Lower lobe of right lung (tissue), 2 donors: ENCODE results near the gene NCOA6. TPM values are rescaled to one million over a fixed set of nuclear protein-coding genes. Genes with fewer than 3 reads are reported as not detected.
"Not testable (repeated sequence)": the region's sequence is repeated elsewhere in the genome, so short reads cannot be mapped to it uniquely, and the experiment has no call there.

ENCODE experiments used
- ATAC-seq, 2 donors: fragments of 200-7000 bp; cut with Tn5 transposase; one replicate each; pipeline ENCODE4 v1.9.1; 2020 to 2022; ENCODE audit warnings: mild to moderate bottlenecking in 2 of 2, moderate library complexity in 2 of 2
- DNase-seq: peaks from one replicate; pipeline ENCODE4 v3.0.0-alpha.2; 2020
- H3K27ac ChIP-seq: fragments of 200-600 bp; one replicate; pipeline ENCODE4 v1.8.0; 2022
- H3K27me3 ChIP-seq: fragments of 200-600 bp; one replicate; pipeline ENCODE4 v1.8.0; 2022; ENCODE audit warnings: low read depth
- H3K36me3 ChIP-seq: fragments of 200-600 bp; one replicate; pipeline ENCODE4 v1.8.0; 2022; ENCODE audit warnings: mild to moderate bottlenecking
- H3K4me1 ChIP-seq: fragments of 200-600 bp; one replicate; pipeline ENCODE4 v1.8.0; 2022
- H3K4me3 ChIP-seq: fragments of 200-600 bp; one replicate; pipeline ENCODE4 v1.8.0; 2022; ENCODE audit warnings: mild to moderate bottlenecking
- H3K9me3 ChIP-seq: fragments of 200-600 bp; one replicate; pipeline ENCODE4 v1.8.0; 2022
- intact Hi-C: fragments of 100-400 bp; cut with DNase I; formaldehyde crosslinking; loops from one replicate; pipeline ENCODE4 v1.11.0; 2022
- total RNA-seq: library from RNA; stranded (reverse); fragmentation: NEBNext Ultra II Directional; extraction: Animal tissue kit (Norgen Biotek cat#: 25700); gene quantifications from one replicate; pipeline ENCODE4 v1.2.1, GENCODE V29; 2021
- TF ChIP-seq, protein P1 (sequence below): fragments of 200-600 bp; IDR thresholded peaks from one replicate; pipeline ENCODE4 v1.8.0; 2022; ENCODE audit warnings: antibody characterized with exemption, mild to moderate bottlenecking
- donor health status: DM: no; HTN: yes; CAD: no; lungs with severe emphysema.

NCOA6 gene
- total RNA-seq, 1 donor from 2014 or later, result 27.1 TPM

DNA sequence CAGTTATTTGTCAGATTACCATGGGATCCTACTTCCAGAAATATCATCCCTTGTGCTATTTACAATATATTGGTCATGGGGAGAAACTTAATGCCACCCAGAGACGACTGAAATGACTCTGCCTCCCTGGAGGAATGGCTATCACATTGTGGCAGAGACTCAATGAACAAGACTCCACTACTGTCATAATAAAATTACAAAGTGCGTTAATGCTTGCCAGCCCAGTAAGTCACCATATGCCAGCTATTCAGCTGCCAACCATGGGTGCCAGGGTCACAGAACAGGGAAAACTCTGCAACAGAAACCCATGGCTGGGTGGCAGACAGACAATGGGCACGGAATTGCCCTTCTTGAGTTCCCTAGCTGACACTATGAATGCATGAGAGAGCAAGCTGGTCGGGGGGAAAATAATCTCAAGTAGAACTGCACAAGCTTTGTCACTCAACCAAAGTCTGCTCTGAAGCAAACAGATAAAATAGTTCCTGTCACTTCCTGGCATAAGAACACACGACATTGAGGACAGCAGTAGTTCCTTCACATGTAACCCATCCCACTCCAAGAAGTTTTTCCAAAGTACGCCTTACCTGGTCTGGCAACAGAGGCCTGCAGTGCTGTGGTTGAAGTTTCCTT, 89.2 kb downstream of the NCOA6 start:
- no peaks in the 10 kb centered on the region for H3K9me3 ChIP-seq
- intact Hi-C loops, result no loop called here
- TF ChIP-seq, protein P1, sequence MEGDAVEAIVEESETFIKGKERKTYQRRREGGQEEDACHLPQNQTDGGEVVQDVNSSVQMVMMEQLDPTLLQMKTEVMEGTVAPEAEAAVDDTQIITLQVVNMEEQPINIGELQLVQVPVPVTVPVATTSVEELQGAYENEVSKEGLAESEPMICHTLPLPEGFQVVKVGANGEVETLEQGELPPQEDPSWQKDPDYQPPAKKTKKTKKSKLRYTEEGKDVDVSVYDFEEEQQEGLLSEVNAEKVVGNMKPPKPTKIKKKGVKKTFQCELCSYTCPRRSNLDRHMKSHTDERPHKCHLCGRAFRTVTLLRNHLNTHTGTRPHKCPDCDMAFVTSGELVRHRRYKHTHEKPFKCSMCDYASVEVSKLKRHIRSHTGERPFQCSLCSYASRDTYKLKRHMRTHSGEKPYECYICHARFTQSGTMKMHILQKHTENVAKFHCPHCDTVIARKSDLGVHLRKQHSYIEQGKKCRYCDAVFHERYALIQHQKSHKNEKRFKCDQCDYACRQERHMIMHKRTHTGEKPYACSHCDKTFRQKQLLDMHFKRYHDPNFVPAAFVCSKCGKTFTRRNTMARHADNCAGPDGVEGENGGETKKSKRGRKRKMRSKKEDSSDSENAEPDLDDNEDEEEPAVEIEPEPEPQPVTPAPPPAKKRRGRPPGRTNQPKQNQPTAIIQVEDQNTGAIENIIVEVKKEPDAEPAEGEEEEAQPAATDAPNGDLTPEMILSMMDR, result no peak
- ATAC-seq, result no peak
- no peak for DNase-seq
- H3K27me3 ChIP-seq, result no peaks in the 10 kb centered on the region
- H3K4me3 ChIP-seq, result no peak overlapping the region
- H3K36me3 ChIP-seq, result peaks cover 70% of the 10 kb centered on the region
- no peak overlapping the region for H3K27ac ChIP-seq
- no peaks in the 10 kb centered on the region for H3K4me1 ChIP-seq

DNA sequence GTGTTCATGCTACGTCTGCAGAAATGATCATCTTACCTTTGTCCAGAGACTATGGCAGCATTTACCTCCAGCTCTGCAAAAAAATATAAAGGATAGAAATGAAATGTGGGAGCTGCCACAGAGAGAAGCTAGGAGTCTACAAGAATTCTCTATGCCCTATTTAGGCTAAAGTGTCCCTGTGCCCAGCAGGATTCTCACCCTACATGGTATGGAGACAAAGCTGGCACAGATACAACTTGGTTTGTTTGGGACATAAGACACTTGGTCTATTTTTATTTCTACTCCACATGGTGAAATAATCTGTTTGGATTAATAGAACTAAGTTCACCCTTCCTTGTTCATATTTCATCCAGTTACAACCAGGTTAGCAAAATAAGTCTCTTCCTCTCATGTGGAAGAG, 92.9 kb downstream of the NCOA6 start:
- intact Hi-C loops, result no loop called here
- TF ChIP-seq, protein P1, result no peak
- DNase-seq (no peak), ATAC-seq (no peak)
- Histone ChIP-seq H3K9me3 (no peaks in the 10 kb centered on the region), H3K27ac (no peak overlapping the region), H3K4me1 (no peaks in the 10 kb centered on the region), H3K27me3 (no peaks in the 10 kb centered on the region), H3K36me3 (peaks cover 72% of the 10 kb centered on the region), H3K4me3 (no peak overlapping the region)

DNA sequence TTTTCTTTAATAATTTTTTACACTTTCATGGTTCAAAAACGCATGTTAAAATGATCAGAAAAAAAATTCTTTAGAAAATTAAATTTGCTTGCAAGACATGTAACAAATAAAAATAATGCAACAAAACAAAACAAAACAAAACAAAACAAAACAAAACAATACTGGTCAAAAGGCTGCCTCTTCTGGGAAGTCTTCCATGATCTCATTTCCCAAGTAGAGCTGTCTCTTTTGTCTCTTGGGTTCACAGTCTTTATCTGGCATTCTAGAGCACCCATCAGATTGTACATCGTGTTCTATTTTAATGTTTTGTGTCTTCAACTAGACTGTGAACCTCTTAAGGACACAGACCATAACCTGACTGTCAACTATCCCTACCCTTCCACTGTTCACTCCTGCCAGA, 96.0 kb downstream of the NCOA6 start:
- no peaks in the 10 kb centered on the region for H3K4me1 ChIP-seq
- no peak overlapping the region for H3K27ac ChIP-seq
- TF ChIP-seq, protein P1, result no peak
- intact Hi-C loops, result no loop called here
- H3K27me3 ChIP-seq, result no peaks in the 10 kb centered on the region
- H3K36me3 ChIP-seq, result peaks cover 79% of the 10 kb centered on the region
- H3K4me3 ChIP-seq, result no peak overlapping the region
- DNase-seq, result no peak
- ATAC-seq, result no peak
- H3K9me3 ChIP-seq, result no peaks in the 10 kb centered on the region

DNA sequence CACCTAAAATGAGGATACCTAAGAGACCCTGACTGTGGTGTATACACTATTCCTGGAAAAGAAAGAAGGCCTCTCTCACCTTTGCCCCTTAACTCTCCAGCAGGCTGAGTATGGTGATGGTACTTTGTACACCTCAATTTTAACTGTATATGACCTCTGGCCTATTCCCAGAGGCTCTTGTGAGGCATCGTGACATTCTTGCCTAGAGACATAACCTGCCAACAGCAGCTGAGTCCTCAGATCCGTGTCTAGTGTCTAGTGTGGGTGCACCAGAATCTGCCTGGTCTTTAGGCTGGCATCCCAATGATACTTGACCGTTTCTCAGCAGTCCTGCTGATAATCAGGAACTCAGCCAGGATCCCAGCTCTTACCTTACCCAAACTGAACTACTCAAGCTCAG, 101.3 kb downstream of the NCOA6 start:
- H3K4me1 ChIP-seq, result no peaks in the 10 kb centered on the region
- ATAC-seq (no peak), DNase-seq (no peak)
- peaks cover 61% of the 10 kb centered on the region for H3K36me3 ChIP-seq
- TF ChIP-seq, protein P1, result no peak
- no peaks in the 10 kb centered on the region for H3K27me3 ChIP-seq
- H3K9me3 ChIP-seq, result no peaks in the 10 kb centered on the region
- H3K27ac ChIP-seq, result no peak overlapping the region
- intact Hi-C loops, result no loop called here
- H3K4me3 ChIP-seq, result no peak overlapping the region

DNA sequence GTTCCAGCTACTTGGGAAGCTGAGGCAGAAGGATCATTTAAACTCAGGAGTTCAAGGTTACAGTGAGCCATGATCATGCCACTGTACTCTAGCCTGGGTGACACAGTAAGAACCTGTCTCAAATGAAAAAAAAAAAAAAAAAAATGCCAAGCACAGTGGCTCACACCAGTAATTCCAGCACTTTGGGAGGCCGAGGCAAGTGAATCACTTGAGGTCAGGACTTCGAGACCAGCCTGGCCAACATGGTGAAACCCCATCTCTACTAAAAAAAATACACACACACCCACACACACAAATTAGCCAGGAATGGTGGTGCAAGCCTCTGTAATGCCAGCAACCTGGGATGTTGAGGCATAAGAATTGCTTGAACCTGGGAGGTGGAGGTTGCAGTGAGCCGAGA, 102.9 kb downstream of the NCOA6 start:
- H3K27me3 ChIP-seq, H3K4me3 ChIP-seq, DNase-seq, H3K4me1 ChIP-seq, ATAC-seq, H3K9me3 ChIP-seq, H3K27ac ChIP-seq, intact Hi-C loops: not testable (repeated sequence)
- H3K36me3 ChIP-seq, result peaks cover 64% of the 10 kb centered on the region

DNA sequence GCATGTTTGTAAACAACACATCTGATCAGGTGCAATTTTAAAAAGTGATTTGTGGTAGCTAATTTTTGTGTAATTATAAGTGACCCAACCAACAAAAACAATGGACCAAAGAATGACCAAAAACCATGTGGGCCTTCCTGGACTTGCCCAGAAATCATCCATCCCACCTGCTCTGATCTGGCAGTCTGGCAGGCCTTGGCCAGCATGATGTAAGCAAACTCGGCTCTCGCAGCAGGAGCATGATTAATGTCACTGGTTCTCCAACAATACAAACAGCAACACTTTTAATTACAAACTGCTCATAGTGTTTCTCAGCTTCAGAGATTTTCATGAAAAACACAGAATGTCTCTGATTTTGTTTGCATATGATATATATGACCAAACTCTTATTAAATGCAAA, 105.2 kb downstream of the NCOA6 start:
- ATAC-seq, result no peak
- TF ChIP-seq, protein P1, result no peak
- Histone ChIP-seq H3K27ac (no peak overlapping the region), H3K4me1 (no peaks in the 10 kb centered on the region), H3K27me3 (no peaks in the 10 kb centered on the region), H3K4me3 (no peak overlapping the region), H3K36me3 (peaks cover 56% of the 10 kb centered on the region), H3K9me3 (no peaks in the 10 kb centered on the region)
- intact Hi-C loops, result no loop called here
- no peak for DNase-seq

DNA sequence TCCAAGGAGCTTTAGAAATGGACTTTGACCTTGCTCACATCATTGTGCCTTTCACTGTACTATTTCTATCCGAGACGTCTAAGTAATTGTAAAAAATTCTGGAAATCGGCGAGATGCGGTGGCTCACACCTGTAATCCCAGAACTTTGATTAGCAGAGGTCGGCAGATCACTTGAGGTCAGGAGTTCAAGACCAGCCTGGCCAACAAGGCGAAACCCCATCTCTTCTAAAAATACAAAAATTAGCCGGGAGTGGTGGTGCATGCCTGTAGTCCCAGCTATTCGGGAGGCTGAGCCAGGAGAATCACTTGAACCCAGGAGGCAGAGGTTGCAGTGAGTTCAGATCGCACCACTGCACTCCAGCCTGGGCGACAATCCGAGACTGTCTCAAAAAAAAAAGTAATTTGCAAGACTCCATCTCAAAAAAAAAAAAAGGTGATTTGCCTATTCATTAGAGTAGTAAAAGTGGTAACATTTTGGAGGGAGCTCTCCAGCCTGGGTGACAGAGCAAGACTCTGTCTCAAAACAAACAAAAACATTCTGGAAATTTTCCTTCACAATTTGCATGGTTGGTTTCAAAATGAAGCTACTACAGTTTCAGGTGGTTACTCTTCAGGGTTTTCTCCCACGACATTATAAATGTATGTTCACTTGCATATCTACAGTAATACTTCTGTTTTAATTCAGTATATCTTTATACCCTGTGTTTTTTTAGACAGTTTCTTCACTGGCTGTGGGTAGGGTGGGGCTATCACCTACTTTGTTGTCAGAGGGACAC, 106.0 kb downstream of the NCOA6 start:
- ATAC-seq, H3K27ac ChIP-seq, intact Hi-C loops, H3K4me3 ChIP-seq, H3K9me3 ChIP-seq, H3K27me3 ChIP-seq, DNase-seq, H3K4me1 ChIP-seq: not testable (repeated sequence)
- peaks cover 56% of the 10 kb centered on the region for H3K36me3 ChIP-seq
